Hepatocyte (in vitro differentiated cells): ENCODE results near the gene FAM221B.

Experiments
- EZH2 ChIP-seq: fragments of 200-600 bp; sonication (generic); IDR thresholded peaks from 2 replicates; pipeline ENCODE4 v1.6.1; 2016; ENCODE audit warnings: antibody characterized with exemption, mild to moderate bottlenecking, borderline replicate concordance
- TF ChIP-seq, protein P1 (sequence below): fragments of 200-600 bp; sonication (generic); IDR thresholded peaks from 2 replicates; pipeline ENCODE4 v1.5.1; 2016; ENCODE audit warnings: antibody characterized with exemption, mild to moderate bottlenecking; ENCODE audit not compliant: poor library complexity

DNA sequence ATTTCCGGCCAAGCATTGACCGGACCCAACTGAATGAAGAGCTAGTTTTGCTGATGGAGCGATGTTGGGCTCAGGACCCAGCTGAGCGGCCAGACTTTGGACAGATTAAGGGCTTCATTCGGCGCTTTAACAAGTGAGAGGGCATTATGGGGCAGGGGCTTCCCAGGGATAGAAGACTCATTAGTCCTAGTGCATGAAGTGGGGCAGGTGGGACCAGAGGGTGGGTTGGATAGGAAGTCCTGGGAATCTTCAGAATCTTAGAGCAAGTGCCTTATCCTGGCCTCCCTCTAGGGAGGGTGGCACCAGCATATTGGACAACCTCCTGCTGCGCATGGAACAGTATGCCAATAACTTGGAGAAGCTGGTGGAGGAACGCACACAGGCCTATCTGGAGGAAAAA, 22.4 kb downstream of the FAM221B start:
- TF ChIP-seq, protein P1, sequence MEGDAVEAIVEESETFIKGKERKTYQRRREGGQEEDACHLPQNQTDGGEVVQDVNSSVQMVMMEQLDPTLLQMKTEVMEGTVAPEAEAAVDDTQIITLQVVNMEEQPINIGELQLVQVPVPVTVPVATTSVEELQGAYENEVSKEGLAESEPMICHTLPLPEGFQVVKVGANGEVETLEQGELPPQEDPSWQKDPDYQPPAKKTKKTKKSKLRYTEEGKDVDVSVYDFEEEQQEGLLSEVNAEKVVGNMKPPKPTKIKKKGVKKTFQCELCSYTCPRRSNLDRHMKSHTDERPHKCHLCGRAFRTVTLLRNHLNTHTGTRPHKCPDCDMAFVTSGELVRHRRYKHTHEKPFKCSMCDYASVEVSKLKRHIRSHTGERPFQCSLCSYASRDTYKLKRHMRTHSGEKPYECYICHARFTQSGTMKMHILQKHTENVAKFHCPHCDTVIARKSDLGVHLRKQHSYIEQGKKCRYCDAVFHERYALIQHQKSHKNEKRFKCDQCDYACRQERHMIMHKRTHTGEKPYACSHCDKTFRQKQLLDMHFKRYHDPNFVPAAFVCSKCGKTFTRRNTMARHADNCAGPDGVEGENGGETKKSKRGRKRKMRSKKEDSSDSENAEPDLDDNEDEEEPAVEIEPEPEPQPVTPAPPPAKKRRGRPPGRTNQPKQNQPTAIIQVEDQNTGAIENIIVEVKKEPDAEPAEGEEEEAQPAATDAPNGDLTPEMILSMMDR: no peak
- TF ChIP-seq EZH2: no peak
